GM21529 (cell line): ENCODE results near the gene SPEF2.

Experiments used
- ATAC-seq: cut with Tn5 transposase; IDR thresholded peaks from one replicate; pipeline ENCODE4 v1.9.1; 2021; ENCODE audit not compliant: unreplicated experiment

Gene SPEF2

DNA sequence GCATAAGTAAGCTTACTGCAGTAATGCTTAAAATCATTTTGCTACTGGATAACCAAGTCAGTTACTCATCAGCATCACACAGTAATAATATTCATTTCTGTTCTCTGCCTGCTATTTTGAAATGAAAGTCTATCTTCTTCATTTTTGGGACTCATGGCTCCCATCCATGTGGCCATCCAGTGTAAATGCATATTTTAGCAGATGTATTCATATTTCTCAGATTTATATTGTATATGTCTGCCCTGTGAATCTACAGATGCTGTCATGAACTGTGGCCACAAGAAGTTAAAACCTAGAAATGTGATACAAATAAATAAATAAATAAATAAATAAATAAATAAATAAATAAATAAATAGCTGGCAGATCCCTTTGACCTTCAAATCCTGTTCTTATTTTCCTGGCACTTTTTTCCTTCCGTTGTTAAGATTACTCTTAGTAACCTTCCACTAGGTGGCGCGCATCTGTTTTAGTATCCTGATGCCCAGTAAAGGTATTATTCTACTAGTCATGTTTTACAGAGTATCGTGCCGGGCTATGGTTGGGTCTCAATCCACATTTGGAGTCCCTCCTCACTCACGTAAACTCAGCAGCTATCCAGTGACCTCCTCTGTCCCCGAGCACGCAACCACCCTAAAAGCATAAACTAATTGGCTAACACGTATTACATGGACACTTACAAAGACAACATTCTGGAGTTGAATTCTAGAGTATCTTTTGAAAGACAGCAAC, 159.9 kb downstream of the SPEF2 start:
- no peak for ATAC-seq

- no peak for ATAC-seq
These were observed 160.7 kb downstream of the SPEF2 start for GRCh38 chr5:35778259-35778769.

DNA sequence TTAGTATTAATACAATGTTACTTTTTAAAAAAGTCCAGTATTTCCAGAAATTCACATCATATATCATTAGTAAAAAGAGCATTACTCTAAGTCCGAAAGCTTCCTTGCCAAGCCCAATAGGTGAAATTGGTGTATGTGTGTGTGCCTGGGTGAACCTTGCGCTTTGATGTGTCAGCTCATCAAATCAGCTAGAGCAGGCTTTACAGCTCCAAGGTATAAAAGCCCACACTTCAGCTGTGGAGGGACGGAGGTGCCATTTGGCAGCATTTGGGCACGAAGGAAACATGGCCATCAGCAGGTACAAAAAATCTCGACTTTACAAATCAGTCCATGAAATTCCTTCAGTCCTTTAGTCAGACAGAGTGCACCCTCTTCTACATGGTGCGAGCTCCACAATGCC, 162.6 kb downstream of the SPEF2 start:
- no peak for ATAC-seq

DNA sequence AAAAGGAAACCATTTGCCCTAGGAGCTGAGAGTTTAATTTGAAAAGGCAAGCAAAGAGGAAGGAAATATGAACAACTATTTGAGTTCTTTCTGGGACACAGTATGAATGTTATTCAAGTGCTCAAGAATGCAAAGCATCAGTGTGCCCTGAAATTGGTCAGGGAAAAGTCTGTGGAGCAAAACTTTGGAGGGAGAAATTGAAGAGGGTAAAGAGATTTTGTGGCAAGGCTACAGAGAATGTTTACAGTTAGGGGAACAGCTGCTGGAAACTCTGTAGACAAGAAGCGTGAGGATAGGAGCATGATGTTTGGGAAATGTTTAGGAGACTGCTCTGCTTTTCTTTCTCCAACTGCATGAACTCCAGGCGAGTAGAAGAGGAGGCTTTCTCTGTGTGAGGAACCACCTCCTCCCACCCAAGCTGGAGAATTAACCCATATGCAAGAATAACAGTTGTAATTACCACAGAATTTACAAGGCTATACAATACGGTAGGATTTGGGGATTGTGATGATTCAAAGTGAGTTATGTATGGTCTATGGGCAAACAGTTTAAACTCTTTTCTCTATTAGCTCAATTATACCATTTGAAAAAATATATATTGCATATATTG, 163.6 kb downstream of the SPEF2 start:
- ATAC-seq, result no peak

DNA sequence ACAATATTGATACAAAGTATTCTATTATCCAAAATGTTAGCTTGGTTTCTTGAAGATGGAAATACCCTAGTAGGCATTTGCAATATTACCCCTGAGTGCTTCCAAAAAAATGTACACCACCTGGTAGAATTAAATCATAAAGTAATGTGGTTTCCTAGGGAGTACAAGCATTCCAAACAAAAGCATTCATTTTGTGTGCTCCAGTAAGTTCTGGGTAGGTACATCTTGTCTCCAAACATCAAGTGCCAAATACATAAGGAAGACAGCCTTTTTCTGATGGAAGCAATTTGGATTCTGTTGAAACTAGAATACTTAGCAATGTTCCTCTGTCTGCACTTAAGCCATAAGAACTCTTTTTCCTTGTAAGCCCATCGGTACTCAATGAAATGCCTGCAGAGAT, 165.9 kb downstream of the SPEF2 start:
- ATAC-seq, result no peak

DNA sequence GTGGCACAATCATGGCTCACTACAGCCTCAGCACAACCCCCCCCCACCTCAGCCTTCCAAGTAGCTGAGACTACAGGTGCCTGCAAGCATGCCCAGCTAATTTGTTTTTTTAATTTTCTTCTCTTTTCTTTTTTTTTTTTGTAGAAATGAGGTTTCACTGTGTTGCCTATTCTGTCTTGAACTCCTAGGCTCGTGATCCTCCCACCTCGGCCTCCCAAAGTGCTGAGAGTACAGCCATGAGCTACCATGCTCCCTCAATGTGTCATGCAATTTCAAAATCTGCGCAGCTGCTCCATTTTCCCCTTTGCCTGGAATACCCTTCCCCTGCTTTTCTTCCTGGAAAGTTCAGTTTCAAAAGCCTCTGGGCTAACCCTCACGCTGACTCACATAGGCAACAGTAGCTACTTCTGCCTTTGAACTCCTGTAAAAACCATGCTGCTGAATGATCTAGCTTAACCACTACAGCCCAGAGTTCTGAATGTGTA, 168.0 kb downstream of the SPEF2 start:
- ATAC-seq, result no peak

DNA sequence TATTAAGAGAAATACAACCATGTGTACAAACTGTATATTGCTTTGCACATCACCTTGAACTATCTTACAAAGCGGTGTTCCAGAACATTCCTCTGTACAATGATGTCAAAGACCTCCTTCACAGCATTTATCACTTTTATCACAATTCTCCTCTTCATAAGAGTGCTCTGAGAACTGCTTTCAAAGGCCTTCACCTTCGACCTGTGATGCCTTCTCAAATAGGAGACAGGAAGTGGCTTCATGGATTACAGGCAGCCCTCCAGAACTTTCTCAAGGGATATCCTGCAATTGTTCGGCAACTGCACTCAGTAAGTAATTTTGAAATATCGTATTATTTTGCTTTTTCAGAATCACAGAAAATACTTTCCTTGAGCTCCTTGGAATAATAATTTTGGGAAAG, 171.1 kb downstream of the SPEF2 start:
- no peak for ATAC-seq

GRCh38 chr5:35789732-35790456, 172.2 kb downstream of the SPEF2 start:
- ATAC-seq, result no peak

GRCh38 chr5:35790457-35790822, 172.8 kb downstream of the SPEF2 start:
- ATAC-seq, result no peak

DNA sequence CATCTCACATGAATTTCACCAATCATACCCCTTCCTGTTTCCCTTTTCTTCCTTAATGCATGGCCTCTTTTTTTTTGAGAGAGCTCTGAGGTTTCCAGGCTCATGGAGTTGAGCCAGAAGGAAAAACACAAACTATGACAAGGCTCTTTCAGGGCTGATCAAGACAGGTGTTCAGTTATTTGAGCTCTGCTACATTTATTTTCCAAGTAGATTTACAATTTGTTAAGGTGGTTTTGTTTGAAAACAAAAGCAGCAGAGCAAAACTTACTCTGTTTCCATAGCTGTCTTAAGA, 176.6 kb downstream of the SPEF2 start:
- no peak for ATAC-seq

DNA sequence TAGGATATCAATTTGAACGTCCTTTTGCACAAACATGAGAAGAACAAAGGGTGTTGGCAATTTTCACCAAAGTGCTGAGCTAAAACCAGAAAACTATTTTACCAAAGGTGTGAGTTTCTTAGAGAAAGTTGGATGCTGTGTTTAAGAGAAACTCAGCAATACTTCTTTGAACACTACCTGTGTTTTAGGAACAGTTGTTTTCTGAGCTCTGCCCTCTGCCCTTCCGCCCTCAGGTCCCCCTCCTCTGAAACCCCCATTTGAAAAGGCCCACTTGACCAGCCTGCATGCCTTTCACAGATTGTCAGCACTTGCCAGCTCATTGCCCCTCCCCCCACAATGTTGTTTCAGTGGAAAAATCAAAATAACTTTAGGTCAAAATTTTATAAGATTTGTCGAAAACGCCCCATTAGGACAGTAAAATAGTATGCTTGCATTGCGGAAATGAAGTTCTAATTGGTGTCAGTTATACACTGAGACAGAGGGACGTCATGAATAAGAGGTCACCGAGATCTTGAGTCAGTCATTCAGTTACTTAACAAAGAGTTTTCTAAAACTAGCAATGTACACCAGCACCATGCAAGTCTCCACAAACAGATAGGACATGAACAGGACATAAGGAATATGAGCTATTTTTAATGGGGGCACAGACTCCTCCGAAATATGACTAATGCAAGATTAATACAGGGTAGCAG, 177.2 kb downstream of the SPEF2 start:
- no peak for ATAC-seq

DNA sequence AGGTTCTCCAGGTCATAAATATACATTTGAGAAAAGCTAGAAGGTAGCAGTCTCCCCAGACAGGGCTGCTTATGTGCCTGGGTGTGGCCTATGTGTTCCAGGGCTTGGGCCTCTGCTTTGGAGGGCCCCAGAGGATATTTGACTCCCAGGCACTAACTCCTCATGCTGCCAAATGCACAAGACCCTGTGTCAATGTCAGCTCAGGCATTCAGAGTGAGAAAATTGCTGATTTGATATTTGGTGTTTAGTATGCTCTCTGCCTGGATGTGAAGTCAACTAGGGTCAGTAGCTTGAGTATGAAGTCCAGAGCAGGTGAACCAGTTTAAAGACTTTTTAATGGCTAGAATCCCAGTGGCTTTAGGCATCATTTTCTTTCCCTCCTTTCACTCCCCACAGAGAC, 181.5 kb downstream of the SPEF2 start:
- ATAC-seq, result no peak

DNA sequence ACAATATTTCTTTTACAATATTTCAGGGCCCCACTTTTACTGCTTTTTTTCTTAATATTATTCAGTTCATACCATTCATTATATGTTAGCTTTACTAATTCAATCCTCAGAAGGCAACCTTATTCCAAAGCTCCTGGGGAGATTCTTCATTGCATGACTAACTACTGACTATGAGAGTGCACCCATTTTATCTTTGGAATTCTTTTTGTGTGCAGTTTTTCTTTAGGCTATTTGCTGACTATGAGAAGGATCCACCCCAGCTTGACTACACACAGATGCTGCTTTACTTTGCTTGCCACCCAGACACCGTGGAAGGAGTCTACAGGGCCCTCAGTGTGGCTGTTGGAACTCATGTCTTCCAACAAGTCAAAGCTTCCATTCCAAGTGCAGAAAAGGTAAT, 182.1 kb downstream of the SPEF2 start:
- no peak for ATAC-seq

DNA sequence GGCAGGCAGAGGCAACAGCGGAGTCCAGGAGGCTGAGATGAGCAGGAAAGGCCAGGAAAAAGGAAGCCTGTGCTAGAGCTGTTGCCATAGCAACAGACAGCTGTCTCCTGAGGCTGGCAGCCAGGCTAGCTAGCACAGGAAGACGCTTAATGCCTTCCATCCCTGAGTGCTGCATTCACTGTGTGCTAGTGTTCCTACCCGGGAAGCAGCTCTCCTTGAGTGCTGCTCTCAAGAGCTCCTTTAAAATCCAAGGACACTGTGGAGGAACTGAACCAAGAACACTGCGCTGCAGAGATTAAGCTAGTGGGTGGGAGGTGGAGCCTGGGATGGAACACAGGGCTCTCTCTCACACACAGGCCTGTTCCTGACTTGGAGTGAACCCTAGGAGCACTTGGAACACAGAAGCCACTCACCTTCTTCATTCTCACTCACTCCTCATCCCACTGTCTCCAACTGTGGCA, 185.6 kb downstream of the SPEF2 start:
- no peak for ATAC-seq

DNA sequence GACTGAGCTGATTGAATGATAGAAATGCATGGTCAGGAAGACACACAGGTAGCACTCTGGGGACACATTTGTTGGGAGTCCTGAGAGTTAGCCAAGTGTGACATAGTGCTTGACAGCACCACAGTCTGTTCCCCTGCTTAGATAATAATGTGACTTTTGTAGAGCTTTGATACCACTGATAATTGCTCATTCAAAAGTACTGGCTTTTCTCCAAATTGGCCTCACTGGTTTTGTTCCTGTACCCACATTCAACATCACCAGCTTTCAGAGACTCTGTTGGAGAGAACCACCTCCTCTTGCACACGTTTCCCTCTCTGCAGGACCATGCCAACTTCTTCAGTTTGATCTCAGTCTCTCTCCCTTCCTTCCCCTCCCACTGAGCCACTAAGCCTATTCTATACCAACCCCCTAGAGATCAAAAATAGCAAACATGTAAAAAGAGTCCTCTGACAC, 186.6 kb downstream of the SPEF2 start:
- no peak for ATAC-seq

DNA sequence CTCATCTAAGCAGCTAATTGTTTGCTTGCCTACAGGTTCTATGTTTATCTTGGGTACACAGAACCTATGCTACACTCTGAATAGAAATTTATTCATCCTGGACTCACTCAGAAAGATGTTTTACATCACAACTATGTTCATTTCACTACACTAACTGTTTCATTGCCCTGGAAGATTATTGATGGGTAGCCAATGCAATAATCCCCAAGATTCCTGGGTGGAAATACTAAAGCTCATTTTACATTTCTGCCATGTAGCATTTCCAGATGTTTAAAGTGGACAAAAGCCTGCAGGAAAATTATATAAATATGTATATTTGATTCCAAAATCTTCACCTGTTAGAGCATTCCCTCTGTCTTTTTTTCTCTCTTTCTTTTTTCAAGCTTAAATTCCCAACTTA, 187.2 kb downstream of the SPEF2 start:
- ATAC-seq, result no peak

- ATAC-seq, result no peak
These were observed 192.9 kb downstream of the SPEF2 start for GRCh38 chr5:35810601-35811000.

DNA sequence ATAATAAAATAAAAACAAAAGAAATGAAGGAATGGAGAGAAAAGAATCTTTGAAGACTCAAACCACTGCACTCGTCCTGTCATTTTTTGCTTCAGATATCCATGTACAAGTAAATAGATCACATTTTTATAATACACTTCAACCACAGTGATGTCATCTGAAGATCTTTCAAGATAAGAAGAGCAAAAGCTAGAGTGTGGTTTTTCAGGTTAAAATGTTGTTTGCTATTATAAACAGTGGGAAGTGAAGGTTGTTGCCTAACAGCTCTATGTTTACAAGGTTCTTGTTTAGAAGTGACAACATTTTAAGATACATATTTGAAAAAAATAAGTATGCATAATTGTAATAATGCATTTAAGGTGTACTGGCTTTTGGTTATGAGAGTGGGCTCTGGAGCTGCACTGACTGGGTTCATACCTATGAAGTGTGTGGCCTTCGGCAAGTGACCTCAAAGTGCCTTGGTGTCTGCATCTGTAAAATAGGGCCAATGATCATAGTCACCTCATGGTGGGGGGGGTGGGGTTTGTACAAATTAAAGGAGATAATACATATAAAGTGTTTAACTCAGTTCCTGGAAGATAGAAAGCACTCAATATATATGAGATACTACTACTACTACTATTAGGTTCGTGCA, 193.6 kb downstream of the SPEF2 start:
- no peak for ATAC-seq

DNA sequence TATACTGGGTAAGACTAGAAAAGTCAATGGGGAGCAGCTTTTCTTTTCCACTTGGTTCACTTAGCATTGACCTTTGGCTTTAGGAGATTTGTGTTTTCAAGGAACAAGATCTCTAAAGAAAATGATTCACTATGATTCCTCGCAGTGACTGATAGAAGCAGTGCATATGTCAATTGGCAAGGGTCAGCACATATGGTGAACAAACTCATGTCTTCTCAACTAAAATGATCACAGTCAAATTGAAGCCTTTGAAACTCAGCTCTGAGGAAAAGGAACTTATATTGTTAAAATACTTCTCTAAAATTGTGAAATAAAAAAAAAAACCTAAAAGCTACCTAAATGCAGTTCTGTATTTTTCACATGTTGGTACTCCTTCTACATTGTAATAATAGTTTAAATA, 195.9 kb downstream of the SPEF2 start:
- no peak for ATAC-seq

DNA sequence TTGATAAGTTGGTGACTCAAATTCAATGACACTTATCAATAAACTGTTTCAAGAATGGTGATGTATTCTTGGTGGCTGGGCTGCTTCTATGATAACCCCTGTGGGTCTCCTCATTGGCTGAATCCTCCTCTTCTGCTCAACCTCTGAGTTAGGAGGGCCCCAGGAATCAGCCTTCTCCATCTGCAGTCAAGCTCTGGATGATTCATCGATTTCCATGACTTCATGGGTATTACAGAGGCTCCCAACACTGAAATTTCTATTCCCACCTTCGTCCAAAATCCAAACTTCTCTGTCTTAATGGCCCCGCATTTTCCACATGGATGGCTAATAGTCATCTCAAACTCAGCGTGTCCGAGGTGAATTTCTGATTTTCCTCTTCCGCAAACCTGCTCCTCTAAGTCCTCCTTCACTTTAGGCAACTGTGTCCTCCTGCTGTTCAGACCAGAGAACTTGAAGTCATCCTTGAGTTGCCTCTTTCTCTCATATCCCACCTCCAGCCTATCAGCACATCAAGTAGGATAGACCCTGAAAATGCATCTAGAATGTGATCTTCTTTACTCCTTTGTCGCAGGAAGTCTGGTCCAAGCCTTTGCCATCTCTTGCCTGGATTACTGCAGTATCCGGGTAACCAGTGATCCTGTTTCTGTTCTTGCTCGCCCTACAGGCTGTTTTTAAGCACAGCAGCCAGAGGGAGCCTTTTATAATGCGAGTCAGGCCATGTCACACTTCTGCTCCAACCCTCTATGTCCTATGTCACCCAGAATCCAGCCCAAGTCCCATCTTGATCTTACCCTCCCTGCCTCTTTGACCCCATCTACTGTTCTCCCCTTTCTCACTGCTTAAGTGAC, 197.7 kb downstream of the SPEF2 start:
- ATAC-seq, result no peak
